Transverse colon (tissue), 3 donors: ENCODE results near the gene RBFOX1.

Source experiments
- CTCF ChIP-seq, 5 experiments: fragments of 200-600 bp in 3 of 5; fragments of 450-650 bp in 2 of 5; sonication (generic) in 3 of 5; IDR thresholded peaks; 1 replicate in 2 of 5; 2 replicates in 3 of 5; pipeline ENCODE4 v1.5.1; 2016 to 2017; ENCODE audit warnings: antibody characterized with exemption in 5 of 5, inconsistent platforms in 3 of 5, mild to moderate bottlenecking in 2 of 5, moderate library complexity in 1 of 5
- POLR2A ChIP-seq: fragments of 450-650 bp; IDR thresholded peaks from one replicate; pipeline ENCODE4 v1.6.1; 2016; ENCODE audit warnings: antibody characterized with exemption, mild to moderate bottlenecking, moderate library complexity

DNA sequence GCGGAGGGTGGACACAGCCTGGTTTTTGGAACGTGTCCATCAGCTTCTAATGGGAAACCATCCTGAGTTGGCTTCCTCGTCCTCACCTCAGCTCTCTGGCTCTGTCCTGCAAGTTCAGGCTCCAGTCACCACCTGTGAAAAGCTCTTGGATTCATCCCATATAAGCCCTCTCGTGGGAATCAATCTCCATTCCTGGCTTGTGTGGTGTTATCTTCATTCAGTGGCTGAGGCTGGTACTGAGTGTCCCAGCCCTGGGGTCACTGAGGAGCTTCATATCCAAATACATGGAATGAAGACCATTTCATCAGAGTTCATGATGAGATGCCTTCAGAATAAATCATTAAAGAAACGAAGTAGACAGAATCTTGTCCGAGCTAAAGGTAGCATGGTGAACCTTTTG, 189.2 kb downstream of the RBFOX1 start:
- TF ChIP-seq CTCF (IDR thresholded peaks at IDR 0.05), result no peak
- TF ChIP-seq POLR2A, result no peak
